Fibroblast of villous mesenchyme (primary cell): Measurements from ENCODE around the gene PRAMEF13. TPM values are rescaled to one million over a fixed set of nuclear protein-coding genes. Genes with fewer than 3 reads are reported as not detected.
"Not testable (repeated sequence)": the region's sequence is repeated elsewhere in the genome, so short reads cannot be mapped to it uniquely, and the experiment has no call there.

ENCODE experiments used
- DNase-seq: peaks from one replicate; pipeline ENCODE4 v3.0.0-alpha.2; 2010; ENCODE audit warnings: low read depth
- H3K4me3 ChIP-seq: 2 replicates; pipeline ENCODE4 v1.5.1; 2011; ENCODE audit warnings: low read depth, mild to moderate bottlenecking, low read length
- CTCF ChIP-seq: IDR thresholded peaks from 2 replicates; pipeline ENCODE4 v1.5.1; 2012; ENCODE audit warnings: low read depth, mild to moderate bottlenecking, low read length; ENCODE audit not compliant: insufficient read depth
- total RNA-seq: library from RNA; depleted of rRNA; stranded (reverse); fragments of >200 nt; gene quantifications from 2 replicates; pipeline ENCODE4 v1.2.3, GENCODE V29; 2012

PRAMEF13 gene
- not detected in 2 replicates for total RNA-seq

GRCh38 chr1:13201309-13201708 is at the start of gene PRAMEF13:
PRAMEF13 (minus strand) TSS chr1:13201409; CDS start chr1:13199589, 1,820 bp downstream.
- not testable (repeated sequence) for DNase-seq

GRCh38 chr1:13247122-13247521 is 45.9 kb upstream of the PRAMEF13 start:
- H3K4me3 ChIP-seq, DNase-seq: not testable (repeated sequence)

More at GRCh38 chr1:13201309-13201708, at the start of gene PRAMEF13:
- not testable (repeated sequence) for H3K4me3 ChIP-seq

- not testable (repeated sequence) for H3K4me3 ChIP-seq, DNase-seq
Observed at GRCh38 chr1:13246554-13246871, 45.3 kb upstream of the PRAMEF13 start.

- not testable (repeated sequence) for H3K4me3 ChIP-seq, DNase-seq
Observed at GRCh38 chr1:13245841-13246553, 44.8 kb upstream of the PRAMEF13 start.

- not testable (repeated sequence) for H3K4me3 ChIP-seq, DNase-seq
Observed at GRCh38 chr1:13243536-13244263, 42.5 kb upstream of the PRAMEF13 start.

GRCh38 chr1:13239633-13240032 is 38.4 kb upstream of the PRAMEF13 start:
- not testable (repeated sequence) for DNase-seq, H3K4me3 ChIP-seq

- not testable (repeated sequence) for H3K4me3 ChIP-seq, DNase-seq
Observed at GRCh38 chr1:13237572-13237971, 36.4 kb upstream of the PRAMEF13 start.

- DNase-seq, H3K4me3 ChIP-seq: not testable (repeated sequence)
Observed at GRCh38 chr1:13234057-13234456, 32.8 kb upstream of the PRAMEF13 start.

GRCh38 chr1:13232056-13232455 is 30.8 kb upstream of the PRAMEF13 start:
- DNase-seq, H3K4me3 ChIP-seq: not testable (repeated sequence)

GRCh38 chr1:13231061-13231750 is 30.0 kb upstream of the PRAMEF13 start:
- not testable (repeated sequence) for H3K4me3 ChIP-seq, DNase-seq

- not testable (repeated sequence) for H3K4me3 ChIP-seq, DNase-seq
Observed at GRCh38 chr1:13230601-13231000, 29.4 kb upstream of the PRAMEF13 start.

- H3K4me3 ChIP-seq, DNase-seq: not testable (repeated sequence)
Observed at GRCh38 chr1:13230096-13230495, 28.9 kb upstream of the PRAMEF13 start.

GRCh38 chr1:13228343-13228781 is 27.2 kb upstream of the PRAMEF13 start:
- no peak for DNase-seq
- no peak for TF ChIP-seq CTCF

GRCh38 chr1:13227271-13228055 is 26.3 kb upstream of the PRAMEF13 start:
- not testable (repeated sequence) for DNase-seq, H3K4me3 ChIP-seq

More at GRCh38 chr1:13228343-13228781, 27.2 kb upstream of the PRAMEF13 start:
- no peak overlapping the region for H3K4me3 ChIP-seq

GRCh38 chr1:13225675-13226204 is 24.5 kb upstream of the PRAMEF13 start, which contains the start of gene PRAMEF18:
PRAMEF18 (minus strand) TSS chr1:13226154; CDS start chr1:13226106, 48 bp downstream.
- H3K4me3 ChIP-seq, DNase-seq: not testable (repeated sequence)
